H1 (cell line): ENCODE results near the gene LPP. TPM values are rescaled to one million over a fixed set of nuclear protein-coding genes. Genes with fewer than 3 reads are reported as not detected.

Experiments
- CTCF ChIA-PET: fragments of 300-600 bp; sonication (Branson Sonifier 250); formaldehyde crosslinking; loops from one replicate; lab custom pipeline; 2021; ENCODE audit not compliant: partially characterized antibody; lab: Charles Lee
- POLR2A ChIA-PET: fragments of 300-600 bp; sonication (Branson Sonifier 250); formaldehyde crosslinking; loops from one replicate; lab custom pipeline; 2021; ENCODE audit warnings: inconsistent platforms; ENCODE audit not compliant: partially characterized antibody; lab: Charles Lee
- DNase-seq, 2 experiments: peaks; one replicate each; pipeline versions ENCODE4 v3.0.0 to v3.0.0-alpha.2; 2010 to 2022; ENCODE audit warnings: low spot score in 2 of 2, low read depth in 1 of 2, mixed read lengths in 1 of 2
- FAIRE-seq: peaks from 2 replicates; lab custom pipeline; 2011; peaks lifted over from hg19 to GRCh38; lab: Jason Lieb, UNC
- H2AFZ ChIP-seq: 2 replicates; pipeline ENCODE4 v1.8.1; 2012; ENCODE audit warnings: low read length, inconsistent platforms
- H2AK5ac ChIP-seq: 2 replicates; pipeline ENCODE4 v1.6.1; 2013; ENCODE audit warnings: low read depth, low read length
- H2BK120ac ChIP-seq: replicated peaks from 2 replicates; pipeline ENCODE3; 2013; ENCODE audit warnings: low read depth, low read length, inconsistent platforms
- H2BK12ac ChIP-seq: 2 replicates; pipeline ENCODE4 v1.6.1; 2013; ENCODE audit warnings: low read depth, low read length
- H2BK15ac ChIP-seq: 2 replicates; pipeline ENCODE4 v1.6.1; 2013; ENCODE audit warnings: low read length
- H2BK20ac ChIP-seq: 2 replicates; pipeline ENCODE4 v1.6.1; 2013; ENCODE audit warnings: low read length
- H2BK5ac ChIP-seq: 2 replicates; pipeline ENCODE4 v1.6.1; 2013; ENCODE audit warnings: low read depth, low read length
- H3K14ac ChIP-seq: 2 replicates; pipeline ENCODE4 v1.6.1; 2013; ENCODE audit warnings: inconsistent platforms; ENCODE audit not compliant: insufficient read length
- H3K18ac ChIP-seq: 2 replicates; pipeline ENCODE4 v1.6.1; 2013; ENCODE audit warnings: low read length; ENCODE audit errors: extremely low read depth
- H3K23ac ChIP-seq: 2 replicates; pipeline ENCODE4 v1.6.1; 2013; ENCODE audit warnings: inconsistent platforms; ENCODE audit not compliant: insufficient read length
- H3K23me2 ChIP-seq: 2 replicates; pipeline ENCODE4 v1.6.1; 2013; ENCODE audit warnings: low read depth, low read length
- H3K27ac ChIP-seq: 2 replicates; pipeline ENCODE4 v1.6.1; 2011; ENCODE audit warnings: low read depth, low read length, inconsistent platforms
- H3K27me3 ChIP-seq, 4 experiments: replicated peaks in 1 of 4; 1 replicate in 1 of 4; 2 replicates in 3 of 4; pipeline versions ENCODE4 v1.6.1 to v1.8.1; 2011 to 2013; ENCODE audit warnings: low read length in 3 of 4, mild to moderate bottlenecking in 3 of 4, inconsistent platforms in 2 of 4, mixed read lengths in 2 of 4, moderate library complexity in 1 of 4; ENCODE audit not compliant: control insufficient read depth in 3 of 4, insufficient read depth in 3 of 4; ENCODE audit errors: extremely low read depth in 1 of 4
- H3K36me3 ChIP-seq, 4 experiments: 2 replicates each; pipeline versions ENCODE4 v1.6.1 to v1.8.1; 2011 to 2013; ENCODE audit warnings: mild to moderate bottlenecking in 4 of 4, low read length in 3 of 4, moderate library complexity in 2 of 4, control low read depth in 1 of 4, inconsistent platforms in 1 of 4; ENCODE audit not compliant: insufficient read depth in 4 of 4, control insufficient read depth in 2 of 4
- H3K4ac ChIP-seq: replicated peaks from 2 replicates; pipeline ENCODE3; 2013; ENCODE audit warnings: low read length, low read depth, mixed read lengths, inconsistent platforms; ENCODE audit not compliant: insufficient read length
- H3K4me1 ChIP-seq, 4 experiments: replicated peaks in 1 of 4; 1 replicate in 1 of 4; 2 replicates in 3 of 4; pipeline versions ENCODE4 v1.6.1 to v1.8.1; 2011 to 2013; ENCODE audit warnings: low read length in 3 of 4, inconsistent platforms in 2 of 4, mixed read lengths in 1 of 4; ENCODE audit not compliant: insufficient read depth in 4 of 4, control insufficient read depth in 3 of 4
- H3K4me2 ChIP-seq, 2 experiments: 2 replicates each; pipeline versions ENCODE4 v1.6.1 to v1.8.1; 2011 to 2013; ENCODE audit warnings: low read depth in 2 of 2, low read length in 2 of 2, control low read depth in 1 of 2, inconsistent platforms in 1 of 2, mild to moderate bottlenecking in 1 of 2; ENCODE audit not compliant: insufficient read depth in 1 of 2
- H3K4me3 ChIP-seq, 4 experiments: fragments of 200-600, 300-600 bp in 1 of 4; sonication (generic), shearing (Covaris generic), sonication (Bioruptor Twin) in 1 of 4; 2 replicates each; pipeline versions ENCODE4 v1.5.1 to v1.8.1; 2011 to 2016; ENCODE audit warnings: low read length in 4 of 4, low read depth in 3 of 4, control low read depth in 2 of 4, inconsistent platforms in 2 of 4, mild to moderate bottlenecking in 2 of 4, mixed read lengths in 1 of 4, moderate library complexity in 1 of 4; ENCODE audit not compliant: insufficient read depth in 2 of 4; ENCODE audit errors: extremely low read depth in 1 of 4
- H3K56ac ChIP-seq: replicated peaks from 2 replicates; pipeline ENCODE3; 2013; ENCODE audit warnings: low read depth, mild to moderate bottlenecking, mixed read lengths, low read length, inconsistent platforms; ENCODE audit not compliant: insufficient read length
- H3K79me1 ChIP-seq: 2 replicates; pipeline ENCODE4 v1.6.1; 2013; ENCODE audit warnings: low read depth, low read length, control low read depth
- H3K79me2 ChIP-seq, 2 experiments: 2 replicates each; pipeline versions ENCODE4 v1.6.1 to v1.8.1; 2012 to 2013; ENCODE audit warnings: low read length in 2 of 2, mild to moderate bottlenecking in 2 of 2, inconsistent platforms in 1 of 2; ENCODE audit not compliant: insufficient read depth in 2 of 2, control insufficient read depth in 1 of 2
- H3K9ac ChIP-seq, 4 experiments: replicated peaks in 1 of 4; 1 replicate in 1 of 4; 2 replicates in 3 of 4; pipeline versions ENCODE4 v1.6.1 to v1.8.1; 2011 to 2013; ENCODE audit warnings: low read depth in 3 of 4, low read length in 3 of 4, control low read depth in 2 of 4, mild to moderate bottlenecking in 2 of 4, moderate library complexity in 2 of 4, inconsistent platforms in 1 of 4; ENCODE audit errors: extremely low read depth in 1 of 4
- H3K9me3 ChIP-seq, 2 experiments: 2 replicates each; pipeline versions ENCODE4 v1.6.1 to v1.8.1; 2012 to 2013; ENCODE audit warnings: mild to moderate bottlenecking in 2 of 2, moderate library complexity in 2 of 2, control low read depth in 1 of 2, inconsistent platforms in 1 of 2, low read depth in 1 of 2, low read length in 1 of 2, mixed read lengths in 1 of 2; ENCODE audit not compliant: insufficient read depth in 2 of 2
- H4K20me1 ChIP-seq, 2 experiments: replicated peaks in 1 of 2; 2 replicates each; pipeline versions ENCODE3 to v1.8.1; 2011 to 2013; ENCODE audit warnings: inconsistent platforms in 2 of 2, low read length in 2 of 2, mild to moderate bottlenecking in 1 of 2; ENCODE audit not compliant: insufficient read depth in 2 of 2, control insufficient read depth in 1 of 2
- H4K5ac ChIP-seq: 2 replicates; pipeline ENCODE4 v1.6.1; 2013; ENCODE audit warnings: low read length, low read depth, mixed read lengths, inconsistent platforms; ENCODE audit not compliant: insufficient read length
- H4K8ac ChIP-seq: 2 replicates; pipeline ENCODE4 v1.8.0; 2013; ENCODE audit warnings: mild to moderate bottlenecking, moderate library complexity, low read length, inconsistent platforms; ENCODE audit not compliant: insufficient read depth; ENCODE audit errors: extremely low read depth
- H4K91ac ChIP-seq: replicated peaks from 2 replicates; pipeline ENCODE3; 2013; ENCODE audit warnings: low read length, mixed read lengths, inconsistent platforms; ENCODE audit not compliant: insufficient read length
- ASH2L ChIP-seq: fragments of 200-600, 300-600 bp; sonication (generic); IDR thresholded peaks from one replicate; pipeline ENCODE4 v1.7.1; 2017; ENCODE audit warnings: low read length
- RNF2 ChIP-seq: fragments of 200-900, 300-1000 bp; sonication (generic); IDR thresholded peaks from 2 replicates; pipeline ENCODE4 v1.7.1; 2016; ENCODE audit warnings: borderline replicate concordance, low read depth, mild to moderate bottlenecking, antibody characterized with exemption, low read length; ENCODE audit not compliant: poor library complexity, severe bottlenecking; ENCODE audit errors: missing control alignments
- SP2 ChIP-seq: IDR thresholded peaks from 2 replicates; pipeline ENCODE4 v1.6.1; 2012; ENCODE audit warnings: mild to moderate bottlenecking, low read length, inconsistent platforms
- WGBS, 2 experiments: shearing (Covaris generic) in 1 of 2; methylation state at CpG; one replicate each; pipeline versions ENCODE4 v1.1.6 to v1.1.7; 2013 to 2015; ENCODE audit warnings: low lambda C conversion rate in 2 of 2, mixed read lengths in 2 of 2, inconsistent platforms in 1 of 2, low coverage in 1 of 2, missing lambda C conversion rate in 1 of 2; ENCODE audit not compliant: insufficient replicate concordance in 2 of 2, insufficient coverage in 1 of 2, insufficient read length in 1 of 2; ENCODE audit errors: extremely low coverage in 1 of 2, missing lambda C conversion rate in 1 of 2; 5-methylcytosine and 5-hydroxymethylcytosine counted together
- polyA plus RNA-seq, 7 experiments: library from polyadenylated mRNA; depleted of rRNA in 3 of 7; stranded (reverse) in 5 of 7; unstranded in 2 of 7; fragments of >200 nt in 5 of 7; fragments of 200-250 nt in 2 of 7; gene quantifications; 1 replicate in 5 of 7; 2 replicates in 1 of 7; 4 replicates in 1 of 7; pipeline versions ENCODE4 v1.2.1 to v1.2.3, GENCODE V29; 2011 to 2013; ENCODE audit warnings: missing spikeins in 2 of 7, mixed read lengths in 2 of 7
- total RNA-seq: library from RNA; stranded (reverse); fragmentation: NEBNext Ultra II Directional; extraction: Animal tissue kit (Norgen Biotek cat#: 25700); gene quantifications from 2 replicates; pipeline ENCODE4 v1.2.1, GENCODE V29; 2021
- TF ChIP-seq, protein P1 (sequence below): IDR thresholded peaks from 2 replicates; pipeline ENCODE4 v1.6.1; 2012; ENCODE audit warnings: inconsistent platforms
- TF ChIP-seq, protein P2 (sequence below): IDR thresholded peaks from 2 replicates; pipeline ENCODE4 v1.6.1; 2012; ENCODE audit warnings: low read length, inconsistent platforms
- TF ChIP-seq, protein P3 (sequence below): IDR thresholded peaks from 2 replicates; pipeline ENCODE4 v1.6.1; 2011; ENCODE audit warnings: low read depth, mild to moderate bottlenecking, low read length; ENCODE audit not compliant: insufficient read depth

Gene LPP
- total and polyA plus RNA-seq, 2 of the 8 experiments (the other 6 are each of a cell fraction or from before 2014, with no cell fraction given): 10.0 to 53.3 TPM

DNA sequence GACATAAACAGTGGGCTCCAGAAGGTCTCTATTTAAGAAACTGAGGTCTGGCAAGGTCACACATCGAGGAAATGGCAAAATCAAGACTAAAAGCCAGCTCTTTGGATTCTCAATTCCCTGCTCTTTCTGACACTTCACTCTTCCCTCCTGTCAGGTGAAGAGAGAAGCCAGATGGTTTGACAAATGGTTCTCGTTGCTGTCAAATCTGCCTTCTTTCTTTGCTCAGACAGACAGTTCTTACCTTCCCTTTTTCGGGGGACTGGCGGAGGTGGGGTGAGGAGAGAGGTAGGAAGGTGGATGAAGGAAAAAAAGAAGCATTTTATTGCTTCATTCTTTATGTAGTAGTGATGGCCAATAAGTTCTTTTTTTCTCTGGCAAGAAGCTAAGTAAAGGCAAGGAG lies 133.4 kb downstream of the LPP start:
- H3K23ac ChIP-seq: no peak overlapping the region
- H3K27me3 ChIP-seq: peaks cover 0 to 1% (median 0%) of the 10 kb centered on the region in 4 experiments; a peak in 1 of 7 replicates
- no peak overlapping the region for H2BK12ac ChIP-seq
- H3K9me3 ChIP-seq: no peaks in the 10 kb centered on the region
- no peak overlapping the region for H3K27ac ChIP-seq
- peaks cover 2% of the 10 kb centered on the region; the same call in 1 of the 2 replicates for H3K79me1 ChIP-seq
- H2BK5ac ChIP-seq: no peak overlapping the region
- no peak overlapping the region for H3K4me2 ChIP-seq
- no peak overlapping the region for H2BK20ac ChIP-seq
- no peak overlapping the region for H3K9ac ChIP-seq
- DNase-seq: no peak
- peaks cover 0 to 4% (median 0%) of the 10 kb centered on the region in 4 experiments; a peak in 1 of 7 replicates for H3K4me1 ChIP-seq
- no peak overlapping the region for H3K4ac ChIP-seq
- H3K56ac ChIP-seq: no peak overlapping the region
- H4K20me1 ChIP-seq: peaks cover 0 to 1% of the 10 kb centered on the region in 2 experiments
- no peak for FAIRE-seq
- peaks cover 0 to 5% of the 10 kb centered on the region in 2 experiments; a peak in 2 of 4 replicates for H3K79me2 ChIP-seq
- no peak overlapping the region for H2BK120ac ChIP-seq
- H3K14ac ChIP-seq: no peak overlapping the region
- no peak overlapping the region for H4K5ac ChIP-seq
- H4K91ac ChIP-seq: no peak overlapping the region
- no peak overlapping the region for H4K8ac ChIP-seq
- H3K4me3 ChIP-seq: no peak overlapping the region
- H2BK15ac ChIP-seq: no peak overlapping the region
- H2AK5ac ChIP-seq: no peak overlapping the region
- 84% methylated on average over 4 of the region's 4 CpGs; no CpG with 5 or more reads in 1 of the 2 experiments for WGBS, 2 experiments
- H3K36me3 ChIP-seq: no peaks in the 10 kb centered on the region
- no peak overlapping the region for H2AFZ ChIP-seq
- H3K18ac ChIP-seq: no peak overlapping the region
- ChIA-PET POLR2A (no interaction called here), CTCF (interaction anchor here (0.7 to 0.9 kb wide), 2 partner anchors 12 to 32 kb away, joined by 3 read pairs; no protein-coding TSS in a partner anchor)
- no peaks in the 10 kb centered on the region for H3K23me2 ChIP-seq
- TF ChIP-seq ASH2L (no peak), RNF2 (no peak), SP2 (no peak)
- TF ChIP-seq, protein P1, sequence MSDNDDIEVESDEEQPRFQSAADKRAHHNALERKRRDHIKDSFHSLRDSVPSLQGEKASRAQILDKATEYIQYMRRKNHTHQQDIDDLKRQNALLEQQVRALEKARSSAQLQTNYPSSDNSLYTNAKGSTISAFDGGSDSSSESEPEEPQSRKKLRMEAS: no peak
- TF ChIP-seq, protein P2, sequence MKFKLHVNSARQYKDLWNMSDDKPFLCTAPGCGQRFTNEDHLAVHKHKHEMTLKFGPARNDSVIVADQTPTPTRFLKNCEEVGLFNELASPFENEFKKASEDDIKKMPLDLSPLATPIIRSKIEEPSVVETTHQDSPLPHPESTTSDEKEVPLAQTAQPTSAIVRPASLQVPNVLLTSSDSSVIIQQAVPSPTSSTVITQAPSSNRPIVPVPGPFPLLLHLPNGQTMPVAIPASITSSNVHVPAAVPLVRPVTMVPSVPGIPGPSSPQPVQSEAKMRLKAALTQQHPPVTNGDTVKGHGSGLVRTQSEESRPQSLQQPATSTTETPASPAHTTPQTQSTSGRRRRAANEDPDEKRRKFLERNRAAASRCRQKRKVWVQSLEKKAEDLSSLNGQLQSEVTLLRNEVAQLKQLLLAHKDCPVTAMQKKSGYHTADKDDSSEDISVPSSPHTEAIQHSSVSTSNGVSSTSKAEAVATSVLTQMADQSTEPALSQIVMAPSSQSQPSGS: no peak
- TF ChIP-seq, protein P3, sequence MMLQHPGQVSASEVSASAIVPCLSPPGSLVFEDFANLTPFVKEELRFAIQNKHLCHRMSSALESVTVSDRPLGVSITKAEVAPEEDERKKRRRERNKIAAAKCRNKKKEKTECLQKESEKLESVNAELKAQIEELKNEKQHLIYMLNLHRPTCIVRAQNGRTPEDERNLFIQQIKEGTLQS: no peak
